Neural cell (in vitro differentiated cells): ENCODE results near the gene XPNPEP2. TPM values are rescaled to one million over a fixed set of nuclear protein-coding genes. Genes with fewer than 3 reads are reported as not detected.

Experiments
- H2AFZ ChIP-seq: fragments of 200-600, 300-800 bp; sonication (generic), shearing (Covaris generic); 2 replicates; pipeline ENCODE4 v1.6.0; 2014; ENCODE audit warnings: low read depth, mild to moderate bottlenecking, antibody characterized with exemption, low read length, moderate library complexity
- H3F3A ChIP-seq: fragments of 200-600 bp; shearing (Covaris generic); 2 replicates; pipeline ENCODE4 v1.6.1; 2016; ENCODE audit warnings: mild to moderate bottlenecking, moderate library complexity, mixed read lengths, antibody characterized with exemption, low read length; ENCODE audit not compliant: insufficient read depth, poor library complexity, severe bottlenecking
- H3K27ac ChIP-seq: fragments of 200-600, 300-800 bp; sonication (generic), shearing (Covaris generic); 2 replicates; pipeline ENCODE4 v1.5.1; 2014; ENCODE audit warnings: mild to moderate bottlenecking, low read length, moderate library complexity
- H3K27me3 ChIP-seq: fragments of 300-800, 200-600 bp; sonication (generic), shearing (Covaris generic); 2 replicates; pipeline ENCODE4 v1.6.0; 2014; ENCODE audit warnings: mild to moderate bottlenecking, low read depth, low read length, moderate library complexity; ENCODE audit not compliant: insufficient read depth
- H3K36me3 ChIP-seq: fragments of 300-800, 200-600 bp; sonication (generic), shearing (Covaris generic); 2 replicates; pipeline ENCODE4 v1.5.1; 2014; ENCODE audit warnings: mild to moderate bottlenecking, antibody characterized with exemption, low read length, moderate library complexity; ENCODE audit not compliant: insufficient read depth
- H3K4me2 ChIP-seq: fragments of 300-800, 200-600 bp; sonication (generic), shearing (Covaris generic); 2 replicates; pipeline ENCODE4 v1.6.0; 2014; ENCODE audit warnings: mild to moderate bottlenecking, low read length
- H3K4me3 ChIP-seq: fragments of 300-800, 200-600 bp; sonication (generic), shearing (Covaris generic); 2 replicates; pipeline ENCODE4 v1.5.1; 2014; ENCODE audit warnings: mild to moderate bottlenecking, low read length, moderate library complexity
- H3K79me2 ChIP-seq: fragments of 200-600 bp; shearing (Covaris generic); replicated peaks from 2 replicates; pipeline ENCODE4 v1.6.0; 2014; ENCODE audit warnings: mild to moderate bottlenecking, low read length, moderate library complexity; ENCODE audit not compliant: insufficient read depth
- H3K9ac ChIP-seq: fragments of 300-800, 200-600 bp; sonication (generic), shearing (Covaris generic); 2 replicates; pipeline ENCODE4 v1.6.1; 2016; ENCODE audit warnings: mild to moderate bottlenecking, low read length, mixed read lengths
- H3K9me2 ChIP-seq: fragments of 200-600 bp; shearing (Covaris generic); 2 replicates; pipeline ENCODE4 v1.6.1; 2016; ENCODE audit warnings: mild to moderate bottlenecking, low read length, mixed read lengths; ENCODE audit not compliant: insufficient read depth
- H3K9me3 ChIP-seq: fragments of 200-600, 300-800 bp; sonication (generic), shearing (Covaris generic); 2 replicates; pipeline ENCODE4 v1.6.1; 2016; ENCODE audit warnings: mild to moderate bottlenecking, mixed run types, low read length, moderate library complexity, mixed read lengths
- H4K20me1 ChIP-seq: fragments of 200-600 bp; shearing (Covaris generic); 2 replicates; pipeline ENCODE4 v1.6.1; 2016; ENCODE audit warnings: mild to moderate bottlenecking, mixed run types; ENCODE audit not compliant: insufficient read depth
- EP300 ChIP-seq: fragments of 450-650 bp; conservative IDR thresholded peaks from 2 replicates; pipeline ENCODE4 v1.6.1; 2014; ENCODE audit warnings: antibody characterized with exemption, mild to moderate bottlenecking, moderate library complexity; ENCODE audit not compliant: poor library complexity, severe bottlenecking
- EZH2 ChIP-seq: fragments of 200-600, 300-800 bp; shearing (Covaris generic), sonication (generic); IDR thresholded peaks from 2 replicates; pipeline ENCODE4 v1.6.1; 2014; ENCODE audit warnings: antibody characterized with exemption, low read length, borderline replicate concordance, mild to moderate bottlenecking; ENCODE audit not compliant: insufficient read depth, poor library complexity, severe bottlenecking
- MXI1 ChIP-seq: fragments of 450-650 bp; conservative IDR thresholded peaks from 2 replicates; pipeline ENCODE4 v1.6.1; 2014; ENCODE audit warnings: antibody characterized with exemption, mild to moderate bottlenecking; ENCODE audit not compliant: poor library complexity, severe bottlenecking
- POLR2AphosphoS5 ChIP-seq: IDR thresholded peaks from 2 replicates; pipeline ENCODE4 v1.6.1; 2012
- TAF1 ChIP-seq: IDR thresholded peaks from 2 replicates; pipeline ENCODE4 v1.6.1; 2012; ENCODE audit warnings: low read depth
- polyA plus RNA-seq: library from polyadenylated mRNA; depleted of rRNA; stranded (reverse); fragments of >200 nt; gene quantifications from 2 replicates; pipeline ENCODE4 v1.2.3, GENCODE V29; 2014
- TF ChIP-seq, protein P1 (sequence below): IDR thresholded peaks from 2 replicates; pipeline ENCODE4 v1.6.1; 2012; ENCODE audit warnings: borderline replicate concordance
- TF ChIP-seq, protein P2 (sequence below): fragments of 450-650 bp; IDR thresholded peaks from 2 replicates; pipeline ENCODE4 v1.5.1; 2014; ENCODE audit warnings: antibody characterized with exemption, mild to moderate bottlenecking, moderate library complexity; ENCODE audit not compliant: poor library complexity, severe bottlenecking

Gene XPNPEP2
- polyA plus RNA-seq, 1 donor from 2014 or later = not detected

DNA sequence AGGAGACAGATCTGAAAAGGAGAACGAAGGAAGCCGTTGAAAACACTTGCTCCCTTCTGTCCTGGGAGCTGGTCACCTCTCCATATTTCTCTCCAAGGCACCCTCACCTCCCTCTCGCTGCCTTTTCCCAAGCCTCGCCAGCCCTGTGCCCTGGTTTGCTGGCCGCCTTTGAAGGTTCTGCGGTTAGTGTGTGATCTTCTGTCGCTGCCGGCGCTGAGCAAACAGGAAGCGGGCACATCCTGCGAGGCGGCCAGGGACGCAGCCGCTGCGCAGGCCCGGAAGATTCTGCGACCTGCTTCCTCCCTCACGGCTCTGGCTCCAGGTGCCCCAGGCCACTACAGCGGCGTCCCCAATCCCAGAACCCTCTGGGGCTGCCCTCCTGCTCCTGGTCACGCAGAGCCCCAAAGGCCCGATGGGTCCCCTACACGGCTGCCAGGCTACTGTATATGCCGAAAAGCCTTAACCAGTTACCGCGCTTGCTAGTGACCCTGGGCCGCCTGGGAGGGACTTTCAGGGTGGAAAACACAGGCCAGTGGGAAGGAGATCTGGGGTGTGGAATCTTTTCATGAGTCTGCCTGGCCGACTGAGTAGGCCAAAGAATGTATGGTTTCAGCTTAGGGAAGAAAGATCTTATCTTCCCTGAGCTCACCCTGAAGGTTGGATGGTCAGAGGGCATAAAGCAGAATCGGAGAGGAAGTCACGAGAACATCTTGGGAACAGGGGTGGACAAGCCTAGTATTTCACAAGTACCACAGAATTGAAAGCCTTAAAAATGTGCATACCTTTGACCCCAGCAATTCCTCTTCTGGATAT, 38.6 kb downstream of the XPNPEP2 start:
- Histone ChIP-seq H3K79me2 (no peaks in the 10 kb centered on the region), H3K4me3 (no peak overlapping the region), H2AFZ (no peak overlapping the region), H3K27ac (no peak overlapping the region), H3K4me2 (no peak overlapping the region), H3F3A (no peaks in the 10 kb centered on the region), H3K9me2 (no peaks in the 10 kb centered on the region), H3K9ac (no peak overlapping the region), H3K9me3 (no peaks in the 10 kb centered on the region), H3K27me3 (no peaks in the 10 kb centered on the region), H3K36me3 (no peaks in the 10 kb centered on the region), H4K20me1 (no peaks in the 10 kb centered on the region)
- TF ChIP-seq EP300 (no peak), MXI1 (no peak), TAF1 (no peak)
- TF ChIP-seq, protein P1, sequence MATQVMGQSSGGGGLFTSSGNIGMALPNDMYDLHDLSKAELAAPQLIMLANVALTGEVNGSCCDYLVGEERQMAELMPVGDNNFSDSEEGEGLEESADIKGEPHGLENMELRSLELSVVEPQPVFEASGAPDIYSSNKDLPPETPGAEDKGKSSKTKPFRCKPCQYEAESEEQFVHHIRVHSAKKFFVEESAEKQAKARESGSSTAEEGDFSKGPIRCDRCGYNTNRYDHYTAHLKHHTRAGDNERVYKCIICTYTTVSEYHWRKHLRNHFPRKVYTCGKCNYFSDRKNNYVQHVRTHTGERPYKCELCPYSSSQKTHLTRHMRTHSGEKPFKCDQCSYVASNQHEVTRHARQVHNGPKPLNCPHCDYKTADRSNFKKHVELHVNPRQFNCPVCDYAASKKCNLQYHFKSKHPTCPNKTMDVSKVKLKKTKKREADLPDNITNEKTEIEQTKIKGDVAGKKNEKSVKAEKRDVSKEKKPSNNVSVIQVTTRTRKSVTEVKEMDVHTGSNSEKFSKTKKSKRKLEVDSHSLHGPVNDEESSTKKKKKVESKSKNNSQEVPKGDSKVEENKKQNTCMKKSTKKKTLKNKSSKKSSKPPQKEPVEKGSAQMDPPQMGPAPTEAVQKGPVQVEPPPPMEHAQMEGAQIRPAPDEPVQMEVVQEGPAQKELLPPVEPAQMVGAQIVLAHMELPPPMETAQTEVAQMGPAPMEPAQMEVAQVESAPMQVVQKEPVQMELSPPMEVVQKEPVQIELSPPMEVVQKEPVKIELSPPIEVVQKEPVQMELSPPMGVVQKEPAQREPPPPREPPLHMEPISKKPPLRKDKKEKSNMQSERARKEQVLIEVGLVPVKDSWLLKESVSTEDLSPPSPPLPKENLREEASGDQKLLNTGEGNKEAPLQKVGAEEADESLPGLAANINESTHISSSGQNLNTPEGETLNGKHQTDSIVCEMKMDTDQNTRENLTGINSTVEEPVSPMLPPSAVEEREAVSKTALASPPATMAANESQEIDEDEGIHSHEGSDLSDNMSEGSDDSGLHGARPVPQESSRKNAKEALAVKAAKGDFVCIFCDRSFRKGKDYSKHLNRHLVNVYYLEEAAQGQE = no peak
- TF ChIP-seq, protein P2, sequence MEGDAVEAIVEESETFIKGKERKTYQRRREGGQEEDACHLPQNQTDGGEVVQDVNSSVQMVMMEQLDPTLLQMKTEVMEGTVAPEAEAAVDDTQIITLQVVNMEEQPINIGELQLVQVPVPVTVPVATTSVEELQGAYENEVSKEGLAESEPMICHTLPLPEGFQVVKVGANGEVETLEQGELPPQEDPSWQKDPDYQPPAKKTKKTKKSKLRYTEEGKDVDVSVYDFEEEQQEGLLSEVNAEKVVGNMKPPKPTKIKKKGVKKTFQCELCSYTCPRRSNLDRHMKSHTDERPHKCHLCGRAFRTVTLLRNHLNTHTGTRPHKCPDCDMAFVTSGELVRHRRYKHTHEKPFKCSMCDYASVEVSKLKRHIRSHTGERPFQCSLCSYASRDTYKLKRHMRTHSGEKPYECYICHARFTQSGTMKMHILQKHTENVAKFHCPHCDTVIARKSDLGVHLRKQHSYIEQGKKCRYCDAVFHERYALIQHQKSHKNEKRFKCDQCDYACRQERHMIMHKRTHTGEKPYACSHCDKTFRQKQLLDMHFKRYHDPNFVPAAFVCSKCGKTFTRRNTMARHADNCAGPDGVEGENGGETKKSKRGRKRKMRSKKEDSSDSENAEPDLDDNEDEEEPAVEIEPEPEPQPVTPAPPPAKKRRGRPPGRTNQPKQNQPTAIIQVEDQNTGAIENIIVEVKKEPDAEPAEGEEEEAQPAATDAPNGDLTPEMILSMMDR = no peak

DNA sequence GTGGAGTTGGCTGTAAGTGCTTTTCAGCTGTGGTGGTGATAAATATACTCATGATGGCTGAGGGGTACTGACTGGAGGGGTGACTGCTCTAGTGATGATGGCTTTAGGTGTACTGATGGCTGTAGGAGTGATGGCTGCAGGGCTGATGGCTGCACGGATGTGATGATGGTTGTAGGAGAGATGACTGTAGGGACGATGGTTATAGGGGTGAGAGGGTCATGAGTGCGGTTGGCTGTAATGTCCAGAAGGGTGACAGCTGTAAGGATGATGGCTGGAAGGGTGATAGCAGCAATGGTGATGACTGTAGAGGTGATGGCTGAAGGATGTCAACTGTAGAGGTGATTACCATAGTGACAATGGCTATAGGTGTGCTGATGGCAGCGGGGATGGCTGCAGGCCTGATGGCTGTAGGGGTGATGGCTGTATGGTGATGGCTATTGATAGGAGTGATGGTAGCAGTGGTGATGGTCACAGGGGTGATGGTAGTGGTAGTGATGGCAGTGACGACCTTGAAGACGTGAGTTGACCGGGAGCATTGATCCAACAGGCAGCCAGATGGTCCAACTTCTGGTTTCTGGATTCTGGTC, 40.4 kb downstream of the XPNPEP2 start:
- no peaks in the 10 kb centered on the region for H3K27me3 ChIP-seq
- no peak for TF ChIP-seq POLR2AphosphoS5
- TF ChIP-seq MXI1 = no peak
- TF ChIP-seq EZH2 = no peak
- TF ChIP-seq TAF1 = no peak
- TF ChIP-seq EP300 = no peak
- TF ChIP-seq, protein P1 = no peak
- TF ChIP-seq, protein P2 = no peak

More for the DNA sequence above, 40.4 kb downstream of the XPNPEP2 start:
- no peak overlapping the region for H3K4me2 ChIP-seq
- H4K20me1 ChIP-seq = no peaks in the 10 kb centered on the region
- H3K27ac ChIP-seq = no peak overlapping the region
- no peak overlapping the region for H2AFZ ChIP-seq
- H3K36me3 ChIP-seq = no peaks in the 10 kb centered on the region
- H3K9ac ChIP-seq = no peak overlapping the region
- no peaks in the 10 kb centered on the region for H3K9me3 ChIP-seq
- no peaks in the 10 kb centered on the region for H3F3A ChIP-seq
- no peak overlapping the region for H3K4me3 ChIP-seq
- H3K9me2 ChIP-seq = no peaks in the 10 kb centered on the region
- no peaks in the 10 kb centered on the region for H3K79me2 ChIP-seq
